H1 (cell line): ENCODE results near the gene SLX1B.
"Not testable (repeated sequence)": the region's sequence is repeated elsewhere in the genome, so short reads cannot be mapped to it uniquely, and the experiment has no call there.

Experiments used
- CTCF ChIP-seq, 3 experiments: IDR thresholded peaks; 1 replicate in 2 of 3; 2 replicates in 1 of 3; pipeline versions ENCODE4 v1.5.1 to v1.6.1; 2011; ENCODE audit warnings: low read length in 3 of 3, mild to moderate bottlenecking in 3 of 3, inconsistent platforms in 2 of 3, low read depth in 1 of 3, moderate library complexity in 1 of 3; ENCODE audit not compliant: insufficient read depth in 1 of 3; ENCODE audit errors: control extremely low read depth in 1 of 3
- RFX5 ChIP-seq: IDR thresholded peaks from 2 replicates; pipeline ENCODE4 v1.6.1; 2011; ENCODE audit warnings: low read depth, low read length, improper control_type of control experiment, borderline replicate concordance

GRCh38 chr16:29425390-29425789, 28.9 kb upstream of the SLX1B start:
- not testable (repeated sequence) for TF ChIP-seq RFX5; CTCF (IDR thresholded peaks at IDR 0.05; ENCODE audit: control extremely low read depth in 1 of 3, insufficient read depth in 1 of 3, low read depth in 1 of 3, low read length in 3 of 3)
